ENCODE measurements around the gene HLA-C. TPM values are rescaled to one million over a fixed set of nuclear protein-coding genes. Genes with fewer than 3 reads are reported as not detected.

Gene HLA-C
- total RNA-seq, 1 donor from 2014 or later: 177 TPM

DNA sequence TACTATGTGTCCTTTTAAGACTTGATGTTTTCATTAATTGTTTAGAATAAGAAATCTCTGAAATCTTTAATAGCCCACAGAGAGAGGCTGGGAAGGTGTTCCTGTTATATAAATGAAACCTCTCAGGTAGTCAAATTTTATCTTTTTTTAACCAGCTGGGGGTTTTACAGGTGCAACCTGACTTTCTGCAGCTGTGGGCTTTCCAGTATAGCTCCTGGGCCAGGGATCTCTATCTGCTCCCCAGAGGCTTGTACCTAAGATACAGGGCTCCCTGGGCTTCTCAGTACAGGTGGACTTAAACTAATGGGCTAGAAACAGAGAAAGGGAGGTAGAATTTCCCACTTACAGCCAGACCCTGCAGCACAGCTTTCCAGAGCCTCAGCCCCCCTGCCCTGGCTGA lies 49.4 kb downstream of the HLA-C start:
- no peak overlapping the region for H3K27ac Mint-ChIP-seq (ENCODE audit: unreplicated experiment)

More for the DNA sequence above, 49.4 kb downstream of the HLA-C start:
- H3K9me3 Mint-ChIP-seq (ENCODE audit: unreplicated experiment): no peaks in the 10 kb centered on the region
- TF ChIP-seq, protein P1, sequence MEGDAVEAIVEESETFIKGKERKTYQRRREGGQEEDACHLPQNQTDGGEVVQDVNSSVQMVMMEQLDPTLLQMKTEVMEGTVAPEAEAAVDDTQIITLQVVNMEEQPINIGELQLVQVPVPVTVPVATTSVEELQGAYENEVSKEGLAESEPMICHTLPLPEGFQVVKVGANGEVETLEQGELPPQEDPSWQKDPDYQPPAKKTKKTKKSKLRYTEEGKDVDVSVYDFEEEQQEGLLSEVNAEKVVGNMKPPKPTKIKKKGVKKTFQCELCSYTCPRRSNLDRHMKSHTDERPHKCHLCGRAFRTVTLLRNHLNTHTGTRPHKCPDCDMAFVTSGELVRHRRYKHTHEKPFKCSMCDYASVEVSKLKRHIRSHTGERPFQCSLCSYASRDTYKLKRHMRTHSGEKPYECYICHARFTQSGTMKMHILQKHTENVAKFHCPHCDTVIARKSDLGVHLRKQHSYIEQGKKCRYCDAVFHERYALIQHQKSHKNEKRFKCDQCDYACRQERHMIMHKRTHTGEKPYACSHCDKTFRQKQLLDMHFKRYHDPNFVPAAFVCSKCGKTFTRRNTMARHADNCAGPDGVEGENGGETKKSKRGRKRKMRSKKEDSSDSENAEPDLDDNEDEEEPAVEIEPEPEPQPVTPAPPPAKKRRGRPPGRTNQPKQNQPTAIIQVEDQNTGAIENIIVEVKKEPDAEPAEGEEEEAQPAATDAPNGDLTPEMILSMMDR (IDR thresholded peaks at IDR 0.05; ENCODE audit: unreplicated experiment): no peak
- H3K27me3 Mint-ChIP-seq (ENCODE audit: unreplicated experiment): peaks cover 2% of the 10 kb centered on the region
- no peak overlapping the region for H3K4me3 Mint-ChIP-seq (ENCODE audit: unreplicated experiment)
- no peaks in the 10 kb centered on the region for H3K36me3 Mint-ChIP-seq (ENCODE audit: low read depth, unreplicated experiment)
- peaks cover 9% of the 10 kb centered on the region for H3K4me1 Mint-ChIP-seq (ENCODE audit: unreplicated experiment)
- no peak for DNase-seq (ENCODE audit: low spot score)

Other genes starting within 250 kb of the HLA-C start
- not detected for gene C6orf15, start 159.5 kb downstream of the HLA-C start, total RNA-seq (ENCODE audit: unreplicated experiment)
- 0.54 TPM for gene PSORS1C1, start 157.3 kb downstream of the HLA-C start, total RNA-seq (ENCODE audit: unreplicated experiment)
- gene CDSN, start 151.6 kb downstream of the HLA-C start, total RNA-seq (ENCODE audit: unreplicated experiment): not detected
- gene PSORS1C2, start 133.0 kb downstream of the HLA-C start, total RNA-seq (ENCODE audit: unreplicated experiment): 0.38 TPM
- 21.7 TPM for gene CCHCR1, start 114.3 kb downstream of the HLA-C start, total RNA-seq (ENCODE audit: unreplicated experiment)
- 17.2 TPM for gene TCF19, start 113.5 kb downstream of the HLA-C start, total RNA-seq (ENCODE audit: unreplicated experiment)
- gene POU5F1, start 101.4 kb downstream of the HLA-C start, total RNA-seq (ENCODE audit: unreplicated experiment): 88.7 TPM
- 301 TPM for gene HLA-B, start 85.1 kb upstream of the HLA-C start, total RNA-seq (ENCODE audit: unreplicated experiment)
- 16.6 TPM for gene MICA, start 131.5 kb upstream of the HLA-C start, total RNA-seq (ENCODE audit: unreplicated experiment)
- 3.6 TPM for gene MICB, start 226.1 kb upstream of the HLA-C start, total RNA-seq (ENCODE audit: unreplicated experiment)

All from endothelial cell (in vitro differentiated cells).